Keratinocyte (primary cell): Measurements from ENCODE around the gene PLXNA3. TPM values are rescaled to one million over a fixed set of nuclear protein-coding genes. Genes with fewer than 3 reads are reported as not detected.

Source experiments
- DNase-seq: peaks from one replicate; pipeline ENCODE4 v3.0.0-alpha.2; 2011; ENCODE audit warnings: low read depth, missing footprints, low spot score
- FAIRE-seq: peaks from 2 replicates; lab custom pipeline; 2011; peaks lifted over from hg19 to GRCh38; lab: Jason Lieb, UNC
- H2AFZ ChIP-seq: 2 replicates; pipeline ENCODE4 v1.6.0; 2012; ENCODE audit warnings: low read length, control low read depth, inconsistent platforms; ENCODE audit not compliant: control insufficient read depth
- H3K27ac ChIP-seq: 2 replicates; pipeline ENCODE4 v1.5.1; 2011; ENCODE audit warnings: low read length; ENCODE audit not compliant: control insufficient read depth, insufficient read depth
- H3K27me3 ChIP-seq: 3 replicates; pipeline ENCODE4 v1.6.0; 2011; ENCODE audit warnings: low read length; ENCODE audit not compliant: control insufficient read depth, insufficient read depth; ENCODE audit errors: extremely low read depth
- H3K36me3 ChIP-seq, 2 experiments: 2 replicates in 1 of 2; 3 replicates in 1 of 2; pipeline ENCODE4 v1.5.1; 2011; ENCODE audit warnings: low read length in 2 of 2, mild to moderate bottlenecking in 1 of 2; ENCODE audit not compliant: control insufficient read depth in 2 of 2, insufficient read depth in 2 of 2; ENCODE audit errors: extremely low read depth in 1 of 2
- H3K4me1 ChIP-seq: 3 replicates; pipeline ENCODE4 v1.5.1; 2011; ENCODE audit warnings: low read length; ENCODE audit not compliant: control insufficient read depth, insufficient read depth; ENCODE audit errors: extremely low read depth
- H3K4me2 ChIP-seq: 3 replicates; pipeline ENCODE4 v1.6.0; 2011; ENCODE audit warnings: low read depth, low read length; ENCODE audit not compliant: control insufficient read depth, insufficient read depth; ENCODE audit errors: extremely low read depth
- H3K4me3 ChIP-seq, 3 experiments: fragments of 200-600 bp in 1 of 3; sonication (generic) in 1 of 3; 2 replicates in 2 of 3; 3 replicates in 1 of 3; pipeline ENCODE4 v1.5.1; 2011 to 2016; ENCODE audit warnings: low read length in 3 of 3, mild to moderate bottlenecking in 3 of 3, control low read depth in 2 of 3, inconsistent platforms in 1 of 3, low read depth in 1 of 3, mixed read lengths in 1 of 3, mixed run types in 1 of 3, moderate library complexity in 1 of 3; ENCODE audit not compliant: control insufficient read depth in 2 of 3, insufficient read depth in 2 of 3; ENCODE audit errors: extremely low read depth in 1 of 3
- H3K79me2 ChIP-seq: 2 replicates; pipeline ENCODE4 v1.6.0; 2012; ENCODE audit warnings: low read length; ENCODE audit not compliant: control insufficient read depth, insufficient read depth
- H3K9ac ChIP-seq: 3 replicates; pipeline ENCODE4 v1.6.0; 2011; ENCODE audit warnings: low read length; ENCODE audit not compliant: control insufficient read depth, insufficient read depth; ENCODE audit errors: extremely low read depth
- H3K9me1 ChIP-seq: 3 replicates; pipeline ENCODE4 v1.6.0; 2011; ENCODE audit warnings: low read length; ENCODE audit not compliant: control insufficient read depth, insufficient read depth; ENCODE audit errors: extremely low read depth
- H3K9me3 ChIP-seq: 2 replicates; pipeline ENCODE4 v1.5.1; 2012; ENCODE audit warnings: low read depth, low read length; ENCODE audit not compliant: control insufficient read depth
- H4K20me1 ChIP-seq: 3 replicates; pipeline ENCODE4 v1.6.0; 2011; ENCODE audit warnings: low read length; ENCODE audit not compliant: control insufficient read depth, insufficient read depth; ENCODE audit errors: extremely low read depth
- EZH2 ChIP-seq: IDR thresholded peaks from one replicate; pipeline ENCODE4 v1.6.1; 2012; ENCODE audit warnings: inconsistent platforms, mild to moderate bottlenecking, low read length, moderate library complexity
- dilution Hi-C: fragments of 300-500 bp; cut with MboI; formaldehyde crosslinking; loops from one replicate; pipeline ENCODE4 v1.7.0; 2020; ENCODE audit warnings: low sequenced_read_pairs; ENCODE audit not compliant: extremely low pct_ligation_motif_present
- polyA plus RNA-seq, 5 experiments: library from polyadenylated mRNA; depleted of rRNA in 3 of 5; stranded (reverse) in 3 of 5; stranded (forward) in 1 of 5; unstranded in 1 of 5; fragments of >200 nt; gene quantifications; 1 replicate in 1 of 5; 2 replicates in 3 of 5; 3 replicates in 1 of 5; pipeline versions ENCODE4 v1.2.1 to v1.2.3, GENCODE V29; 2011 to 2012; ENCODE audit warnings: missing spikeins in 2 of 5, low read depth in 1 of 5, low replicate concordance in 1 of 5
- TF ChIP-seq, protein P1 (sequence below), 3 experiments: IDR thresholded peaks in 1 of 3; conservative IDR thresholded peaks in 1 of 3; optimal IDR thresholded peaks in 1 of 3; 2 replicates in 2 of 3; 3 replicates in 1 of 3; pipeline versions ENCODE3 to v1.5.1; 2011; ENCODE audit warnings: low read length in 3 of 3, mild to moderate bottlenecking in 3 of 3, moderate library complexity in 2 of 3, control low read depth in 1 of 3, inconsistent platforms in 1 of 3; ENCODE audit not compliant: insufficient read depth in 2 of 3; ENCODE audit errors: extremely low read depth in 1 of 3

PLXNA3 gene
- polyA plus RNA-seq, 1 donor (not counting 4 experiments of a cell fraction or from before 2014, with no cell fraction given), result 7.6 TPM

DNA sequence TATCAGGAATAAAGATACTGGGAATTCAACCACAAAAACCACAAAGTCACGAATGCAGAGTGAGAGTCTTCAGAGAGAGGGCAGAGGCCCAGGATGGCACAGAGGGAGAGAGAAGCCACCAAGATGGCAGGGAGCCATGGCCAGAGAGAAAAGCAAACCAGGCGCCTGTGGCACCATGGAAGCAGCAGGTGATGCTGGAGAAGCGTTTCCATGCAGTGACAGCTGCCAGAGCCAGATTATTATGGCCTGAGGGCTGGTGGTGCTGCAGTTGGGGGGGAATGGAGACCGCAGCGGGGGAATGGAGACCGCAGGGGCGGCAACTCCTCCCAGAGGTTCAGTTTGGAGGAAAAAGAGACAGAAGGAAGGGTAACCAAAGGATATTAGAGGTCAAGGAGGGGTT is 40.9 kb upstream of the PLXNA3 start:
- Histone ChIP-seq H3K4me3 (no peak overlapping the region), H3K4me2 (no peak overlapping the region), H3K79me2 (no peaks in the 10 kb centered on the region), H2AFZ (no peak overlapping the region), H3K27me3 (no peaks in the 10 kb centered on the region), H3K36me3 (peaks cover 0 to 4% of the 10 kb centered on the region in 2 experiments), H3K9me3 (no peaks in the 10 kb centered on the region), H3K27ac (no peak overlapping the region), H4K20me1 (no peaks in the 10 kb centered on the region), H3K9me1 (no peaks in the 10 kb centered on the region), H3K4me1 (peaks cover 8% of the 10 kb centered on the region), H3K9ac (no peak overlapping the region)
- DNase-seq (no peak), FAIRE-seq (no peak)
- dilution Hi-C loops, result no loop called here
- TF ChIP-seq, protein P1, sequence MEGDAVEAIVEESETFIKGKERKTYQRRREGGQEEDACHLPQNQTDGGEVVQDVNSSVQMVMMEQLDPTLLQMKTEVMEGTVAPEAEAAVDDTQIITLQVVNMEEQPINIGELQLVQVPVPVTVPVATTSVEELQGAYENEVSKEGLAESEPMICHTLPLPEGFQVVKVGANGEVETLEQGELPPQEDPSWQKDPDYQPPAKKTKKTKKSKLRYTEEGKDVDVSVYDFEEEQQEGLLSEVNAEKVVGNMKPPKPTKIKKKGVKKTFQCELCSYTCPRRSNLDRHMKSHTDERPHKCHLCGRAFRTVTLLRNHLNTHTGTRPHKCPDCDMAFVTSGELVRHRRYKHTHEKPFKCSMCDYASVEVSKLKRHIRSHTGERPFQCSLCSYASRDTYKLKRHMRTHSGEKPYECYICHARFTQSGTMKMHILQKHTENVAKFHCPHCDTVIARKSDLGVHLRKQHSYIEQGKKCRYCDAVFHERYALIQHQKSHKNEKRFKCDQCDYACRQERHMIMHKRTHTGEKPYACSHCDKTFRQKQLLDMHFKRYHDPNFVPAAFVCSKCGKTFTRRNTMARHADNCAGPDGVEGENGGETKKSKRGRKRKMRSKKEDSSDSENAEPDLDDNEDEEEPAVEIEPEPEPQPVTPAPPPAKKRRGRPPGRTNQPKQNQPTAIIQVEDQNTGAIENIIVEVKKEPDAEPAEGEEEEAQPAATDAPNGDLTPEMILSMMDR (optimal IDR thresholded peaks at IDR 0.05 in 1 of 3, IDR thresholded peaks at IDR 0.05 in 1 of 3, conservative IDR thresholded peaks at IDR 0.05 in 1 of 3; ENCODE audit: extremely low read depth in 1 of 3, insufficient read depth in 2 of 3, low read length in 3 of 3), result no peak
- TF ChIP-seq EZH2, result no peak

DNA sequence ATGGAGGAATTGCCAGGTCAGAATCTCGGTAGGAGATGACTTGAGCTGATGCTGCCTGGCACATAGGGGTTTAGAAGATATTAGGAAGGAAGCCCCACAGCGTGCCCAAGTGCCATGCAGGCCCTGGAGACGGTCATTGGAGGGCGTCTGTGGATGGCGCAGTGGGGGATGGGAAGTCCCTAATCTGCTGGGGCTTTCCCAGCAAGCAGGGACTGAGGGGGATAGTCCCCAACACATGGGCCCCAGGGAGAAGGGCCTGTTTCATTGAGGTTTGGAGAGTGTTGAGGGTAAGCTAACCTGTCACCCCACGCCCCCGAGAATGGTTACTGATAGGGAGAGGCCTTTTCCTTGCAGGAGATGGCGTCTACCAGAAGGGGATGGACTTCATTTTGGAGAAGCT is 38.9 kb upstream of the PLXNA3 start:
- no peaks in the 10 kb centered on the region for H3K9me3 ChIP-seq
- H3K4me1 ChIP-seq, result no peaks in the 10 kb centered on the region
- H3K36me3 ChIP-seq, result peaks cover 0 to 4% of the 10 kb centered on the region in 2 experiments
- H2AFZ ChIP-seq, result no peak overlapping the region
- no peak overlapping the region for H3K4me2 ChIP-seq
- no peak overlapping the region for H3K27ac ChIP-seq
- no peak for TF ChIP-seq EZH2
- TF ChIP-seq, protein P1 (optimal IDR thresholded peaks at IDR 0.05 in 1 of 3, IDR thresholded peaks at IDR 0.05 in 1 of 3, conservative IDR thresholded peaks at IDR 0.05 in 1 of 3; ENCODE audit: extremely low read depth in 1 of 3, insufficient read depth in 2 of 3, low read length in 3 of 3), result no peak
- no peak for DNase-seq
- no peaks in the 10 kb centered on the region for H3K79me2 ChIP-seq
- dilution Hi-C loops, result no loop called here
- H3K9me1 ChIP-seq, result no peaks in the 10 kb centered on the region
- H4K20me1 ChIP-seq, result no peaks in the 10 kb centered on the region
- H3K4me3 ChIP-seq, result no peak overlapping the region
- no peak overlapping the region for H3K9ac ChIP-seq
- H3K27me3 ChIP-seq, result no peaks in the 10 kb centered on the region
- no peak for FAIRE-seq
